NCI-H1417 (cell line): Measurements from ENCODE around the gene CREG1.
"Not testable (repeated sequence)": the region's sequence is repeated elsewhere in the genome, so short reads cannot be mapped to it uniquely, and the experiment has no call there.

Experiments
- DNase-seq, 3 experiments: peaks; one replicate each; lab custom pipeline; 2025; lab: John Stamatoyannopoulos, UW

Gene CREG1

GRCh38 chr1:167553136-167554027 is at the start of gene CREG1:
Gene CREG1 (minus strand): TSS chr1:167553762.
- DNase-seq, result peak; percentile 89 to 98 (median 91)

DNA sequence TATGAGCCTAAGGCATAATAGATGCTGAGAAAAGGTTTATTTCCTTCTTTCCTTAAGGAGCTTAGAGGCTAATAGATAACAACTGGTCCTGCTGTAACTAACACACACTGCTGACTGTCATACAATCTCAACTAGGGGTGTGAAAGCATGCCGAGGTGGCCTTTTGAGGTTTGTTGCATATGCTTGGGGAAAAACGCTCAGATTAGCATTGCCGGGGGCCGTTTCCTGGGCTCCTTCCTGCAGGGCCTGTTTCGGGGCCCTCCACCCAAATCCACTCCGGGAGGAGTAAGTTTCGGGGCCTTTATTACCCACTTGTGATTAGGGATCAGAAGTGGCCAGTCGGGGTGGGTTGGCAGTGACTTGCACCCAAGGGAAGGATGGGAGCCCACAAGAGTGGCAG is 49.3 kb upstream of the CREG1 start:
- no peak for DNase-seq

- DNase-seq, result no peak
These were observed 48.2 kb upstream of the CREG1 start for GRCh38 chr1:167601442-167602383.

- DNase-seq, result peak in 2 of 3 experiments; percentile 27 to 34
These were observed 46.5 kb upstream of the CREG1 start for GRCh38 chr1:167599957-167600581.

DNA sequence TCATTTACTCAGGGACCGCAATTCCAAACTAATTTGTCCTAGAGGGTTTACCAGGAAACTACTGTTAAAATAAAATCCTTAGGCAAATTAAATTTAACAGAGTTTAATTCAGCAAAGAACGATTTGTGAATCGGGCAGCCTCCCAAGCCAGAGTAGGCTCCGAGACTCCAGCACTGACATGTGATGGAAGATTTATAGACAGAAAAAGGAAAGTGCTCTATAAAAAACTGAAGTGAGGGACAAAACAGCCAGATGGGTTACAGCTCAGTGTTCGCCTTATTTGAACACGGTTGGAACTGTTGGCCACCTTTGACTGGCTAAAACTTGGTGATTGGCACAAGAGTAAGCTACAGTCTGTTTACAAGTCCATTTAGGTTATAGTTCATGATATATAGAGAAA is 41.3 kb upstream of the CREG1 start:
- DNase-seq, result no peak

DNA sequence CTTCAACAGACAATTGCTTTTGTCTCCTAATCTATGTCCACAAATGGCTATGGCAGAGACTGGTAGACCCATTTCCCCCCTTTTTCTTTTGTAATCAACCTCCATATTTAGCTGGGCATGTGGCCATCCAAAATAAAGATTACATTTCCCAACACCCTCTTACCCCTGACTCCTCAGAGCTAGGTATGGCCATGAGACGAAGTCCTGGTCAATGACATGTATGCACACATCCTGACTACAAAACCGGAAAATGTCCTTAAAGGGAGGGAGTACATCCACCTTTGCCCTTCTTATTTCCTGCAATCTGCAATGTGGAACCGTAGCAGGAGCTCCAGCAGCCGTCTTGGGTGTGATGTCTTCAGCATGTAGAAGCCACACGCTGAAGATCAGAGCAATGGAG is 40.3 kb upstream of the CREG1 start:
- no peak for DNase-seq

- no peak for DNase-seq
These were observed 38.9 kb upstream of the CREG1 start for GRCh38 chr1:167592475-167592874.

GRCh38 chr1:167588361-167588760 is 34.8 kb upstream of the CREG1 start:
- no peak for DNase-seq

- no peak for DNase-seq
These were observed 34.3 kb upstream of the CREG1 start for GRCh38 chr1:167587872-167588271.

- DNase-seq, result no peak
These were observed 33.8 kb upstream of the CREG1 start for GRCh38 chr1:167587342-167587741.

DNA sequence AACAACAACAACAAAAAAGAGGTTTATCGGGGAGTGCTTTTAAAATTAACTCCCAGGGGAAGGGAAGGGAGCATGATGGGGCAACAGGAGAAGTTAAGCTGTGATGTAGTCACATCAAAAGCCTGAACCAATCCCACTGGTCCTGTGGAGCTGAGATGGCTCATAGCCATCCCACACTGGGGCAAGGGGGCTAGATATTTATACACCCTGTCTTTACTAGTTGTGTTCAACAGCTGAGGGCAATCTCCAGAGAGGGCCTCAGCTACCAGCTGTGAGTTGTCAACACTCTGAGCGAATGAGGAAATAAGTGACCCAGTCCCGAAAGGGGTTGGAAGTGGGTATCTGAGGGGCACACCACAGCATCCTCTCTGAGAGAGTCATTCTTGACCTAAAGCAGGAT is 31.0 kb upstream of the CREG1 start:
- DNase-seq, result no peak

DNA sequence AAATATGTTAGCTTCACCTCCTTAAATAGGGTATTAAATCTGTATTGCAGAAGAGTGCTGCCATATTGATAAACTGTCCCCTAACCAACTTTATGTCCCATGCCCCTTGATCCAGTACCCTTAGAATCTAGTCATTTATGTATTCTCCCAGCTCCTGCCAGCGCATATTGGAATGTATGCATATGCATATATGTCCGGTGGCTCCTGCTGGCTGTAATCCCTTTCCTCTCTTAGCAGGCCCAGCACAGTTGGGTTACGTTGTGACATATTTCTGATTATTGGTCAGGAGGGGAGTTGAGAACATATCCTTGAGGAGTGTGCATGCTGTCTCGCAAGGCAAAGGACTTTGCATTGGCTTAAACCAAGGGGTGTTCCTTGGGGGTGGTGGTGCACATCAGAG is 29.2 kb upstream of the CREG1 start:
- no peak for DNase-seq

- no peak for DNase-seq
These were observed 28.5 kb upstream of the CREG1 start for GRCh38 chr1:167582064-167582463.

DNA sequence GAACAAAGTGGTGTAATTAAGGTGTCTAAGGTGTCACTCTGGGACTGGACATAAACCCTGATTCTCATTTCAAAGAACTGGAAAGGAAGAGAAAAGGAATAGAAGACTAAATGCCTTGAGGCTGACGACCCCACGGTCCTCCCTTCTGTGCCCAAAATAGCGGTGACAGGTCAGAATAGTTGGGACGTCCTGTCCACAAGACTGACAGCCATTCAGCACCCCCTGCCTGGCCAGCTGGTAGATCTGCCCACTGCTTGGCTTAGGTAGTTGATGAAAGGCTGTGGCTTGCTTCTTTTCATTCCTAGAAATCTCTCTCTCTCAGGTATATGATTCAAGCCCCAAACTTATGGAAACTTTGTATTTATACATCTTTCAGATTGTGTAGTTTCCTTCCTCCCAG is 26.4 kb upstream of the CREG1 start:
- no peak for DNase-seq

DNA sequence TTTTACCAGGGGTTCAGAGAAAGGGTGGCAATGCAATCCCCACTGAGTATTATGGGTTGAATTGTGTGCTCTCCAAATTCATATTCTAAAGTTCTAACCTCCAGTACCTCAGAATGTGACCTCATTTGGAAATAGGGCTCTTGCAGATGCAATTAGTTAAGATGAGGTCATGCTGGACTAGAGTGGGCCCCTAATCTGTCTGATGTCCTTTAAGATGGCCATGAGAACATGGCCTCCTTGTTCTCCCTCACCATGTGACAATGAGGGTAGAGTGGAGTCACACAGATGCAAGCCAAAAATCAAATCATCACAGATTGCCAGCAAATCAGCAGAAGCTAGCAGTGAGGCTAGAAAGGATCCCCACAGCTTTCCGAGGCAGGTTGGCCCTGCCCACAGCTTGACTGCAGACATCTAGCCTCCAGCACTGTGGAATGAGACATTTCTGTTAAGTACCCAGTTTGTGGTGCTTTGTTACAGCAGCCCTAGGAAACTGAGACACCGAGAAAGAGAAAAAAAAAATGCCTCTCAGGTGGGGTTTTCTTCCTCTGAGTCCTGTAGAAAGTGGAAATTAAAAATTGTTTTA is 25.5 kb upstream of the CREG1 start:
- DNase-seq, result no peak

- no peak for DNase-seq
These were observed 22.1 kb upstream of the CREG1 start for GRCh38 chr1:167575649-167576048.

DNA sequence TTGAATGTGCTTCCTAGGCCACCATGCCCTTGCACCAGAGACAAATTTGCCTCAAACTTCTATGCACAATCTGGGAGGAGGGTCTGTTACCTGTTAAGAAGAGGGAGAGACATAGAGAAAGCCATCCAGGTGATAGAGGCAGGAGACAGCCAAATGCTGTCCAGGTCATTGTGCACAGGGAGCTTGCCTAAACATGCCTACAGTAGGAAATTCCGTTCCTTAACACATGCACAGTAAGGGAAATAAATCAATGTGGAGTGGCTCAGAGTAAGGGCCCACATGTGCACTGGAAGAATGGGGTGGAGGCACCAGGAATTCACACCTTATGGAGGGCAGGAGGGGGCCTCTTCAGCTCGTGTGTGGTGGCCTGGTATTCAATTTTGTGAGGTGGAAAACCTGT is 19.5 kb upstream of the CREG1 start:
- no peak for DNase-seq

DNA sequence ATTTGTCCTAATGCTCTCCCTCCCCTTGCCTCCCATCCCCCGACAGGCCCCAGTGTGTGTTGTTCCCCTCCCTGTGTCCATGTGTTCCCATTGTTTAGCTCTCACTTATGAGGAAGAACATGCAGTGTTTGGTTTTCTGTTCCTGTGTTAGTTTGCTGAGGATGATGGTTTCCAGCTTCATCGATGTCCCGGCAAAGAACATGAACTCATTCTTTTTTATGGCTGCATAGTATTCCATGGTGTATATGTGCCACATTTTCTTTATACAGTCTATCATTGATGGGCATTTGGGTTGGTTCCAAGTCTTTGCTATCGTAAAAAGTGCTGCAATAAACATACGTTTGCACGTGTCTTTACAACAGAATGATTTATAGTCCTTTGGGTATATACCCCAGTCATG is 17.1 kb upstream of the CREG1 start:
- DNase-seq, result not testable (repeated sequence)

DNA sequence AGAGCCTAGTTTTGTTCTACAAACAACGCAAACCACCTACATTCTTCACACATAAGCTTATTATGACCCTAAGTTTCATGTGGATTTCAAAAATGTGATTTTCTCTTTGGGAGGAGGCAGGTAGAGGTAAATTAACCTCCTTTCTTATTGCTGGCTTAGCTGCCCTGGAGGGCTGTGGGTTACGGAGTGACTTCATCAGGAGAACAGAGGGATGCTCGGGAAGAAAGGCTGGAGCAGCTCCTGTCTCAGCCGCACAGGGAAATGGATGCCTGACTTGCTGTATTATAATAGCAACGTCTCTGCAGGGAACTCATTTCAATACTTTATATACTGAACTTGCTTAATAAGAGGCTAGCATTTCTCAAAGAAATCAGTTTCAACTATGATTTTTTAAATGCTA is 14.1 kb upstream of the CREG1 start:
- DNase-seq, result no peak

DNA sequence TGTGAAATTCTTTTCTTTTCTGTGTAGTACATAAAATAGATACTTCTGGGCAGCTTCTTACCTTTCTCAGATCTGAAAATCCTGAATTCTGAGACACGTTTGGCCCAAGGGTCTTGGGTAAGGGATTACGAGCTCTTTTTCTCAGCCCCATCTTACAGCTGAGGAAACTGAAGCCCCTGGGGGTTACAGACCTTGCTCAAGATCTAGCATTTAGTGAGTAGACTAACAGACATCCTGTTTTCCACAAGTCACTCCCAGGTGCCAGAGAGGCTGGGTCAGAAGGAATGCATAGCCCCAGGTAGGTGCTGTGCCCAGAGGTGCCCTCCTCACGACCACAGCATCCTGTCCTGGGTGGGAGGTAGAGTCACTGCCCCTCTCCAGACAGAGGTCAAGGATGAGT is 13.2 kb upstream of the CREG1 start:
- DNase-seq, result no peak

DNA sequence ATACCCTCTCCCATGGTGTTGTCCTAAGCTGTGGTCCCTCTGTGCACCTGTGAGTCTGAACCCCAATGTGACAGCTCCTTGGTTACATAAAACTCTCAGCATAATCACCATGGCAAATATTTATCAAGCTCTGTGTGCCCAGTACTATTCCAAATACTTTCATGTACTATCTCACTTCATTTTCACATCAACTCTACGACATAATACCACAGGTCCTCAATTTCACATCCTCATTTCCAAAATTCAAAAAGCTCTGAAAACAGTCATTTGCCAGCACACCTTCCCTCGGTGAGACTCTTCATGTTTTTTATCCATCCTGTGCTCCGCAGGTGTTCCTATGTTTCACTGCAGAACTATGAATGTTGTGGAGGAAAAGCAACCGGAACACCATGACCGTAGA is 12.4 kb upstream of the CREG1 start:
- no peak for DNase-seq
